HG02759 (cell line): ENCODE measurements around the gene CLTCL1.

Experiments used
- ATAC-seq: cut with Tn5 transposase; IDR thresholded peaks from one replicate; pipeline ENCODE4 v1.9.1; 2021; ENCODE audit warnings: mild to moderate bottlenecking, moderate library complexity; ENCODE audit not compliant: unreplicated experiment

The CLTCL1 gene

GRCh38 chr22:19152942-19153883 is 138.3 kb downstream of the CLTCL1 start:
- ATAC-seq, result no peak

GRCh38 chr22:19151329-19152191 is 140.0 kb downstream of the CLTCL1 start:
- ATAC-seq, result no peak

GRCh38 chr22:19150482-19151328 is 140.8 kb downstream of the CLTCL1 start:
- no peak for ATAC-seq

- ATAC-seq, result no peak
Measured at GRCh38 chr22:19149991-19150390, 141.5 kb downstream of the CLTCL1 start, which contains the start of gene GSC2. GSC2 (minus strand) TSS chr22:19150292; CDS start chr22:19150283, 9 bp downstream.

- no peak for ATAC-seq
Measured at GRCh38 chr22:19149047-19149883, 142.3 kb downstream of the CLTCL1 start.

GRCh38 chr22:19148417-19149046 is 143.0 kb downstream of the CLTCL1 start:
- no peak for ATAC-seq

- no peak for ATAC-seq
Measured at GRCh38 chr22:19147195-19147780, 144.2 kb downstream of the CLTCL1 start.

- no peak for ATAC-seq
Measured at GRCh38 chr22:19146215-19146968, 145.1 kb downstream of the CLTCL1 start.

- ATAC-seq, result no peak
Measured at GRCh38 chr22:19143967-19144400, 147.5 kb downstream of the CLTCL1 start.

GRCh38 chr22:19143212-19143611 is 148.3 kb downstream of the CLTCL1 start:
- no peak for ATAC-seq

- ATAC-seq, result no peak
Measured at GRCh38 chr22:19142394-19142793, 149.1 kb downstream of the CLTCL1 start.

- no peak for ATAC-seq
Measured at GRCh38 chr22:19139974-19140373, 151.5 kb downstream of the CLTCL1 start.

- no peak for ATAC-seq
Measured at GRCh38 chr22:19139001-19139356, 152.5 kb downstream of the CLTCL1 start.

- no peak for ATAC-seq
Measured at GRCh38 chr22:19138217-19139000, 153.1 kb downstream of the CLTCL1 start.

GRCh38 chr22:19137384-19138216 is 153.9 kb downstream of the CLTCL1 start:
- ATAC-seq, result no peak

- ATAC-seq, result no peak
Measured at GRCh38 chr22:19136915-19137314, 154.6 kb downstream of the CLTCL1 start.

GRCh38 chr22:19134874-19135273 is 156.6 kb downstream of the CLTCL1 start:
- ATAC-seq, result no peak
